HepG2 (cell line): ENCODE results near the gene KRTAP5-9. TPM values are rescaled to one million over a fixed set of nuclear protein-coding genes. Genes with fewer than 3 reads are reported as not detected.

ENCODE experiments used
- ARID4A ChIP-seq: sonication (generic); formaldehyde crosslinking; IDR thresholded peaks from 2 replicates; pipeline ENCODE4 v1.5.0; 2020; ENCODE audit warnings: mild to moderate bottlenecking, missing genetic modification reagents, borderline replicate concordance
- CEBPG ChIP-seq: IDR thresholded peaks from 2 replicates; pipeline ENCODE4 v1.6.1; 2016
- CTCF ChIP-seq: sonication (generic); formaldehyde crosslinking; IDR thresholded peaks from 2 replicates; pipeline ENCODE4 v1.5.0; 2020; ENCODE audit warnings: mild to moderate bottlenecking, missing genetic modification reagents, moderate library complexity
- GATAD2A ChIP-seq: IDR thresholded peaks from 2 replicates; pipeline ENCODE4 v1.6.1; 2016
- HDAC2 ChIP-seq: sonication (generic); formaldehyde crosslinking; IDR thresholded peaks from 2 replicates; pipeline ENCODE4 v1.4.0; 2020; ENCODE audit warnings: missing genetic modification reagents
- HMGXB4 ChIP-seq, 2 experiments: sonication (generic) in 1 of 2; formaldehyde crosslinking in 1 of 2; IDR thresholded peaks; 2 replicates each; pipeline versions ENCODE4 v1.4.0 to v1.6.1; 2018 to 2020; ENCODE audit warnings: missing genetic modification reagents in 2 of 2, borderline replicate concordance in 1 of 2, low read depth in 1 of 2, mild to moderate bottlenecking in 1 of 2, missing biosample characterization in 1 of 2
- SAFB2 ChIP-seq: sonication (generic); formaldehyde crosslinking; IDR thresholded peaks from 2 replicates; pipeline ENCODE4 v1.5.1; 2020; ENCODE audit warnings: missing genetic modification reagents, low read depth, mild to moderate bottlenecking, borderline replicate concordance
- SIX4 ChIP-seq: sonication (generic); formaldehyde crosslinking; IDR thresholded peaks from 2 replicates; pipeline ENCODE4 v1.4.0; 2020; ENCODE audit warnings: missing genetic modification reagents
- STAG1 ChIP-seq: sonication (generic); formaldehyde crosslinking; IDR thresholded peaks from 2 replicates; pipeline ENCODE4 v1.4.0; 2020; ENCODE audit warnings: missing genetic modification reagents
- TFDP2 ChIP-seq: sonication (generic); formaldehyde crosslinking; IDR thresholded peaks from 2 replicates; pipeline ENCODE4 v1.4.0; 2020; ENCODE audit warnings: missing genetic modification reagents
- YEATS2 ChIP-seq: sonication (generic); formaldehyde crosslinking; IDR thresholded peaks from 2 replicates; pipeline ENCODE4 v1.4.0; 2020; ENCODE audit warnings: missing genetic modification reagents, borderline replicate concordance
- ZEB1 ChIP-seq: IDR thresholded peaks from 2 replicates; pipeline ENCODE4 v1.6.1; 2012; ENCODE audit warnings: mild to moderate bottlenecking, low read depth, inconsistent platforms; ENCODE audit not compliant: insufficient replicate concordance
- ZMYM2 ChIP-seq: sonication (generic); formaldehyde crosslinking; IDR thresholded peaks from 2 replicates; pipeline ENCODE4 v1.8.0; 2022; ENCODE audit warnings: mild to moderate bottlenecking, missing genetic modification reagents
- ZMYM4 ChIP-seq: sonication (generic); formaldehyde crosslinking; IDR thresholded peaks from 2 replicates; pipeline ENCODE4 v1.8.1; 2023; ENCODE audit warnings: mild to moderate bottlenecking, missing genetic modification reagents
- ZNF224 ChIP-seq: sonication (generic); formaldehyde crosslinking; IDR thresholded peaks from 2 replicates; pipeline ENCODE4 v1.5.0; 2020; ENCODE audit warnings: mild to moderate bottlenecking, missing genetic modification reagents
- ZNF460 ChIP-seq: sonication (generic); formaldehyde crosslinking; IDR thresholded peaks from 2 replicates; pipeline ENCODE4 v1.5.1; 2020; ENCODE audit warnings: missing genetic modification reagents, mild to moderate bottlenecking, borderline replicate concordance
- ZNF501 ChIP-seq: sonication (generic); formaldehyde crosslinking; IDR thresholded peaks from 2 replicates; pipeline ENCODE4 v1.5.1; 2020; ENCODE audit warnings: mild to moderate bottlenecking, moderate library complexity, missing genetic modification reagents
- ZNF670 ChIP-seq: sonication (generic); formaldehyde crosslinking; IDR thresholded peaks from 2 replicates; pipeline ENCODE4 v1.8.0; 2022; ENCODE audit warnings: mild to moderate bottlenecking, missing genetic modification reagents, borderline replicate concordance
- ZNF816 ChIP-seq: sonication (generic); formaldehyde crosslinking; IDR thresholded peaks from 2 replicates; pipeline ENCODE4 v1.8.0; 2022; ENCODE audit warnings: missing genetic modification reagents, mild to moderate bottlenecking, borderline replicate concordance
- polyA plus RNA-seq, 8 experiments: library from polyadenylated mRNA; depleted of rRNA in 3 of 8; stranded (reverse) in 7 of 8; unstranded in 1 of 8; fragments of >200 nt; fragmentation: Illumina TruSeq in 4 of 8; extraction: Trizol in 4 of 8; gene quantifications; 2 replicates each; pipeline versions ENCODE4 v1.2.1 to v1.2.3, GENCODE V29; 2011 to 2016; ENCODE audit warnings: low read depth in 4 of 8, missing spikeins in 1 of 8, mixed read lengths in 1 of 8; ENCODE audit not compliant: insufficient read depth in 1 of 8
- total RNA-seq, 5 experiments: library from RNA; depleted of rRNA; stranded (reverse); fragments of >200 nt; fragmentation: Illumina TruSeq; extraction: Trizol; gene quantifications; 2 replicates each; pipeline ENCODE4 v1.2.3, GENCODE V29; 2016; ENCODE audit warnings: low read depth in 1 of 5

Gene KRTAP5-9
- total and polyA plus RNA-seq, 2 of the 13 experiments (the other 11 are each of a cell fraction or from before 2014, with no cell fraction given): 0.09 TPM; not detected in 1

GRCh38 chr11:71580057-71581003 is 32.1 kb downstream of the KRTAP5-9 start (continued):
- TF ChIP-seq ZNF501 (CRISPR knock-in tag): peak; percentile 54; the same call in 1 of the 2 replicates
- TF ChIP-seq ZEB1: peak; percentile 29
- 0 out of 2 replicates have a peak, but pooled peaks have one; percentile 34 for TF ChIP-seq ARID4A
- 0 out of 2 replicates have a peak, but pooled peaks have one; percentile 53 for TF ChIP-seq ZNF670
- TF ChIP-seq HMGXB4 (CRISPR knock-in tag; IDR thresholded peaks at IDR 0.05; ENCODE audit: borderline replicate concordance in 1 of 2, low read depth in 1 of 2): peak; percentile 45 to 66; a peak in 2 of 4 replicates
- 0 out of 2 replicates have a peak, but pooled peaks have one; percentile 8 for TF ChIP-seq CEBPG (CRISPR knock-in tag)
- 0 out of 2 replicates have a peak, but pooled peaks have one; percentile 50 for TF ChIP-seq ZMYM2 (CRISPR knock-in tag)
- peak; percentile 27; the same call in 1 of the 2 replicates for TF ChIP-seq HDAC2 (CRISPR knock-in tag)
- TF ChIP-seq GATAD2A (CRISPR knock-in tag): peak; percentile 43; the same call in 1 of the 2 replicates
- no peak for TF ChIP-seq SIX4 (CRISPR knock-in tag)
- TF ChIP-seq CTCF: peak; percentile 77
- TF ChIP-seq SAFB2: no peak
- TF ChIP-seq ZNF460 (CRISPR knock-in tag): peak; percentile 17; the same call in 1 of the 2 replicates
- TF ChIP-seq STAG1 (CRISPR knock-in tag): peak; percentile 44
- TF ChIP-seq YEATS2 (CRISPR knock-in tag): no peak
- peak; percentile 79; the same call in 1 of the 2 replicates for TF ChIP-seq ZNF816 (CRISPR knock-in tag)
- TF ChIP-seq TFDP2: peak; percentile 46; the same call in 1 of the 2 replicates
- 0 out of 2 replicates have a peak, but pooled peaks have one; percentile 57 for TF ChIP-seq ZNF224
- TF ChIP-seq ZMYM4: 0 out of 2 replicates have a peak, but pooled peaks have one; percentile 18
